ENCODE results near the gene GRM5.

- no peak for TF ChIP-seq CTCF (IDR thresholded peaks at IDR 0.05; ENCODE audit: low read depth, low read length, missing input control)
- no peak for TF ChIP-seq GABPA (IDR thresholded peaks at IDR 0.05 in 1 of 2, conservative IDR thresholded peaks at IDR 0.05 in 1 of 2)
- no peak for TF ChIP-seq MAX (IDR thresholded peaks at IDR 0.05)
- no peak for TF ChIP-seq TAF1 (conservative IDR thresholded peaks at IDR 0.05)
- TF ChIP-seq HNF4G (IDR thresholded peaks at IDR 0.05): no peak
- TF ChIP-seq ZBTB33 (IDR thresholded peaks at IDR 0.05): no peak
- TF ChIP-seq YY1 (IDR thresholded peaks at IDR 0.05): no peak
- no peak for TF ChIP-seq RAD21 (IDR thresholded peaks at IDR 0.05)
- no peak for TF ChIP-seq JUND (IDR thresholded peaks at IDR 0.05)
- no peak for TF ChIP-seq ATF3 (IDR thresholded peaks at IDR 0.05)
Observed at GRCh38 chr11:88553204-88553603, 512.6 kb downstream of the GRM5 start.
